K562 (cell line): Measurements from ENCODE around the gene TMSB10. TPM values are rescaled to one million over a fixed set of nuclear protein-coding genes. Genes with fewer than 3 reads are reported as not detected.

Source experiments
- ARID3A ChIP-seq: IDR thresholded peaks from 2 replicates; pipeline ENCODE4 v1.6.1; 2012; ENCODE audit warnings: low read depth, low read length, improper control_type of control experiment, borderline replicate concordance
- ATF1 ChIP-seq, 2 experiments: fragments of 450-650 bp in 1 of 2; IDR thresholded peaks; 2 replicates each; pipeline ENCODE4 v1.6.1; 2016; ENCODE audit warnings: missing compliant biosample characterization in 1 of 2, missing genetic modification characterization in 1 of 2
- CC2D1A ChIP-seq: fragments of 450-650 bp; IDR thresholded peaks from 2 replicates; pipeline ENCODE4 v1.6.1; 2017; ENCODE audit warnings: mild to moderate bottlenecking
- CCNT2 ChIP-seq: IDR thresholded peaks from 2 replicates; pipeline ENCODE4 v1.6.1; 2011; ENCODE audit warnings: borderline replicate concordance, low read depth, mild to moderate bottlenecking, moderate library complexity, mixed read lengths, low read length; ENCODE audit not compliant: insufficient read length; ENCODE audit errors: extremely low read depth
- CREM ChIP-seq: IDR thresholded peaks from 2 replicates; pipeline ENCODE4 v1.6.1; 2014; ENCODE audit warnings: antibody characterized with exemption, low read depth
- ESRRA ChIP-seq: fragments of 450-650 bp; IDR thresholded peaks from 2 replicates; pipeline ENCODE4 v1.6.1; 2014; ENCODE audit warnings: low read depth, mild to moderate bottlenecking, moderate library complexity, borderline replicate concordance
- FOXP1 ChIP-seq: sonication (generic); formaldehyde crosslinking; IDR thresholded peaks from 2 replicates; pipeline ENCODE4 v1.8.0; 2022; ENCODE audit warnings: mild to moderate bottlenecking, missing genetic modification reagents
- GTF2F1 ChIP-seq: IDR thresholded peaks from 2 replicates; pipeline ENCODE4 v1.6.1; 2011; ENCODE audit warnings: low read depth, low read length, improper control_type of control experiment
- IRF9 ChIP-seq: fragments of 450-650 bp; IDR thresholded peaks from 2 replicates; pipeline ENCODE4 v1.6.1; 2016; ENCODE audit warnings: missing biosample characterization, missing genetic modification characterization
- JUN ChIP-seq, 2 experiments: sonication (generic) in 1 of 2; formaldehyde crosslinking in 1 of 2; IDR thresholded peaks; 2 replicates each; pipeline versions ENCODE4 v1.6.1 to v1.8.0; 2012 to 2022; ENCODE audit warnings: borderline replicate concordance in 2 of 2, mild to moderate bottlenecking in 2 of 2, improper control_type of control experiment in 1 of 2, low read depth in 1 of 2, low read length in 1 of 2, missing genetic modification reagents in 1 of 2
- MTF1 ChIP-seq: fragments of 250-450 bp; sonication (Bioruptor Pico); IDR thresholded peaks from 2 replicates; pipeline ENCODE4 v1.9.0; 2021; ENCODE audit warnings: moderate library complexity, mild to moderate bottlenecking, inconsistent platforms, borderline replicate concordance
- RBFOX2 ChIP-seq: fragments of 200-400 bp; formaldehyde crosslinking; IDR thresholded peaks from 2 replicates; pipeline ENCODE4 v1.6.1; 2017; ENCODE audit warnings: low read depth, mild to moderate bottlenecking, low read length, moderate library complexity
- RUNX1 ChIP-seq: sonication (generic); IDR thresholded peaks from 2 replicates; pipeline ENCODE4 v1.6.1; 2016; ENCODE audit warnings: antibody characterized with exemption, low read depth
- SMARCE1 ChIP-seq: fragments of 450-650 bp; IDR thresholded peaks from 2 replicates; pipeline ENCODE4 v1.7.1; 2016; ENCODE audit warnings: mild to moderate bottlenecking
- SP1 ChIP-seq: sonication (generic); formaldehyde crosslinking; IDR thresholded peaks from 2 replicates; pipeline ENCODE4 v1.8.1; 2022; ENCODE audit warnings: mild to moderate bottlenecking, missing genetic modification reagents
- TBP ChIP-seq: optimal IDR thresholded peaks from 2 replicates; pipeline ENCODE3; 2011; ENCODE audit warnings: low read depth, low read length, improper control_type of control experiment
- TEAD1 ChIP-seq, 2 experiments: fragments of 450-650 bp in 1 of 2; sonication (generic) in 1 of 2; formaldehyde crosslinking; IDR thresholded peaks; 2 replicates each; pipeline versions ENCODE4 v1.4.0 to v1.8.0; 2020 to 2022; ENCODE audit warnings: mild to moderate bottlenecking in 2 of 2, missing genetic modification reagents in 1 of 2
- TRIM24 ChIP-seq, 2 experiments: fragments of 450-650 bp; IDR thresholded peaks; 2 replicates each; pipeline ENCODE4 v1.6.1; 2016
- USF1 ChIP-seq: sonication (generic); formaldehyde crosslinking; IDR thresholded peaks from 2 replicates; pipeline ENCODE4 v1.9.0; 2022; ENCODE audit warnings: mild to moderate bottlenecking, missing genetic modification reagents
- XRCC5 ChIP-seq: fragments of 200-400 bp; formaldehyde crosslinking; IDR thresholded peaks from 2 replicates; pipeline ENCODE4 v1.6.1; 2017; ENCODE audit warnings: low read depth, mild to moderate bottlenecking, low read length
- ZNF24 ChIP-seq: fragments of 450-650 bp; IDR thresholded peaks from 2 replicates; pipeline ENCODE4 v1.6.1; 2016
- polyA plus RNA-seq, 8 experiments: library from polyadenylated mRNA; depleted of rRNA in 4 of 8; stranded (reverse) in 5 of 8; unstranded in 3 of 8; fragments of >200 nt; fragmentation: Nextera tagmentation in 2 of 8; fragmentation: Illumina TruSeq in 1 of 8; extraction: Ambion mirVana in 2 of 8; extraction: Trizol in 1 of 8; gene quantifications; 2 replicates each; pipeline versions ENCODE4 v1.2.1 to v1.2.3, GENCODE V29; 2011 to 2014; ENCODE audit warnings: inconsistent platforms in 1 of 8, missing spikeins in 1 of 8
- total RNA-seq, 7 experiments: library from RNA; depleted of rRNA in 6 of 7; stranded (reverse); fragments of >200 nt in 6 of 7; fragmentation: Illumina TruSeq in 2 of 7; extraction: Trizol in 2 of 7; gene quantifications; 2 replicates each; pipeline versions ENCODE4 v1.2.1 to v1.2.3, GENCODE V29; 2011 to 2021; ENCODE audit warnings: low replicate concordance in 1 of 7
- TF ChIP-seq, protein P1 (sequence below): fragments of 450-650 bp; IDR thresholded peaks from 2 replicates; pipeline ENCODE4 v1.6.1; 2016; ENCODE audit warnings: antibody characterized with exemption

The TMSB10 gene
- total and polyA plus RNA-seq, 9 of the 15 experiments (the other 6 are each of a cell fraction or from before 2014, with no cell fraction given): 382 to 2,226 (median 959) TPM

- TF ChIP-seq CREM: peak; percentile 86
- TF ChIP-seq JUN (IDR thresholded peaks at IDR 0.05; ENCODE audit: borderline replicate concordance, low read depth, low read length): peak; percentile 80
- TF ChIP-seq JUN (CRISPR knock-in tag; IDR thresholded peaks at IDR 0.05; ENCODE audit: borderline replicate concordance): no peak
- TF ChIP-seq SMARCE1: peak; percentile 27; the same call in 1 of the 2 replicates
- 0 out of 2 replicates have a peak, but pooled peaks have one; percentile 41 for TF ChIP-seq RUNX1
- no peak for TF ChIP-seq USF1 (CRISPR knock-in tag)
- no peak for TF ChIP-seq GTF2F1
- no peak for TF ChIP-seq MTF1 (CRISPR knock-in tag)
- no peak for TF ChIP-seq ATF1 (CRISPR knock-in tag; IDR thresholded peaks at IDR 0.05)
- peak; percentile 79 for TF ChIP-seq ATF1 (tag; IDR thresholded peaks at IDR 0.05)
- TF ChIP-seq CC2D1A: peak; percentile 84
- peak; percentile 37; the same call in 1 of the 2 replicates for TF ChIP-seq RBFOX2
- peak in 1 of 2 experiments; percentile 30; a peak in 1 of 4 replicates for TF ChIP-seq TRIM24 (IDR thresholded peaks at IDR 0.05)
- TF ChIP-seq ARID3A: peak; percentile 64; the same call in 1 of the 2 replicates
- peak; percentile 86 for TF ChIP-seq ESRRA
- peak; percentile 96 to 100 for TF ChIP-seq TEAD1 (CRISPR knock-in tag; IDR thresholded peaks at IDR 0.05)
- peak; percentile 21 for TF ChIP-seq CCNT2
- peak; percentile 29; the same call in 1 of the 2 replicates for TF ChIP-seq FOXP1 (CRISPR knock-in tag)
- peak; percentile 97; the same call in 1 of the 2 replicates for TF ChIP-seq XRCC5
- no peak for TF ChIP-seq IRF9 (tag)
- peak; percentile 78 for TF ChIP-seq SP1
- TF ChIP-seq, protein P1, sequence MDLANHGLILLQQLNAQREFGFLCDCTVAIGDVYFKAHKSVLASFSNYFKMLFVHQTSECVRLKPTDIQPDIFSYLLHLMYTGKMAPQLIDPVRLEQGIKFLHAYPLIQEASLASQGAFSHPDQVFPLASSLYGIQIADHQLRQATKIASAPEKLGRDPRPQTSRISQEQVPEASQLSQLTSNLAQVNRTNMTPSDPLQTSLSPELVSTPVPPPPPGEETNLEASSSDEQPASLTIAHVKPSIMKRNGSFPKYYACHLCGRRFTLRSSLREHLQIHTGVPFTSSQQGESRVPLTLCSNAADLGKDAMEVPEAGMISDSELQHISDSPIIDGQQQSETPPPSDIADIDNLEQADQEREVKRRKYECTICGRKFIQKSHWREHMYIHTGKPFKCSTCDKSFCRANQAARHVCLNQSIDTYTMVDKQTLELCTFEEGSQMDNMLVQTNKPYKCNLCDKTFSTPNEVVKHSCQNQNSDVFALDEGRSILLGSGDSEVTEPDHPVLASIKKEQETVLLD: no peak; the same call in 1 of the 2 replicates
- TF ChIP-seq TBP: peak; percentile 42
- no peak; the same call in none of the 2 replicates for TF ChIP-seq ZNF24
Observed at GRCh38 chr2:84925724-84926376, 20.4 kb downstream of the TMSB10 start (continued).
